MV-4-11 (cell line): ENCODE data around the gene ABI3.

Source experiments
- DNase-seq: peaks from one replicate; lab custom pipeline; 2025; lab: John Stamatoyannopoulos, UW

ABI3 gene

DNA sequence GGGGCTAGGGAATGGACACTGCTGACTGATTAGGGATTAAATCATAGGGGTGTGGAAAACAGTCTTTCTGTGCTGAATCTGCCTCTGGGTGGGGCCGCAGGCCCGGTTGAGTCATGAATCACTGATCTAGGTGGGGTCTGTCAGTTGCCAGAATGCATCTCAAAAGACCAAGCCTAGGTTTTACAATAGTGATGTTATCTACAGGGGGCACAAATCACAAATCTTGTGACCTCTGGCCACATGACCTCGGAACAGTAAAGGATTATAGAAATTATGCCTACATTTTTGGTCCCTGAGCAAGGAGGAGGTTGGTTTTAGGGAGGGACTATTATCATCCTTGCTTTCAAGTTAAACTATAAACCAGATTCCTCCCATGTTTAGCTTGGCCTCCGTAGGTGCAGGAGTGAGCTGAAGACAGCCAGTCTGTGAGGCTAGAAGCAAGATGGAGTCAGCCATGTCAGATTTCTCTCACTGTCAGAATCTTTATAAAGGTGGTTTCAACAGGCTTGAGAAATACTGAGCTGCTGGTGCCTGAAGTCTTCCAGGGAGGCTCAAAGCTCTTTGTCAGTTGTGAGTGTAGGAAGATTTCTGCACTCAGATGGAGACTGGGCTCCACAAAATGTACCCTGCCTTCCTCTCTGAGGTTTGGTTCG, 13.0 kb upstream of the ABI3 start:
- DNase-seq, result no peak

DNA sequence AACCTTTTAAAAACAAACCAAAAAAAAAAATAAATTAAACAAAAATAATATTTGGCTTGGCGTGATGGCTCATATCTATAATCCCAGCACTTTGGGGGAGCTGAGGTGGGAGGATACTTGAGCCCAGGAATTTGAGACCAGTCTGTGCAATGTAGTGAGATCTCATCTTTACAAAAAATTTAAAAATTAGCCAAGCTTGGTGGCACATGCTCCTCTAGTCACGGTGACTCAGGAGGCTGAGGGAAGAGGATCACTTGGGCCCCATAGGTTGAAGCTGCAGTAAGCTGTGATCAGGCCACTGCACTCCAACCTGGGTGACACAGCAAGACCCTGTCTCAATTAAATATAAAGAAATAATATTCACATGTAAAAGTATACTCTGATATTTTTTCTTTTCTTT, 12.3 kb upstream of the ABI3 start:
- DNase-seq, result no peak

DNA sequence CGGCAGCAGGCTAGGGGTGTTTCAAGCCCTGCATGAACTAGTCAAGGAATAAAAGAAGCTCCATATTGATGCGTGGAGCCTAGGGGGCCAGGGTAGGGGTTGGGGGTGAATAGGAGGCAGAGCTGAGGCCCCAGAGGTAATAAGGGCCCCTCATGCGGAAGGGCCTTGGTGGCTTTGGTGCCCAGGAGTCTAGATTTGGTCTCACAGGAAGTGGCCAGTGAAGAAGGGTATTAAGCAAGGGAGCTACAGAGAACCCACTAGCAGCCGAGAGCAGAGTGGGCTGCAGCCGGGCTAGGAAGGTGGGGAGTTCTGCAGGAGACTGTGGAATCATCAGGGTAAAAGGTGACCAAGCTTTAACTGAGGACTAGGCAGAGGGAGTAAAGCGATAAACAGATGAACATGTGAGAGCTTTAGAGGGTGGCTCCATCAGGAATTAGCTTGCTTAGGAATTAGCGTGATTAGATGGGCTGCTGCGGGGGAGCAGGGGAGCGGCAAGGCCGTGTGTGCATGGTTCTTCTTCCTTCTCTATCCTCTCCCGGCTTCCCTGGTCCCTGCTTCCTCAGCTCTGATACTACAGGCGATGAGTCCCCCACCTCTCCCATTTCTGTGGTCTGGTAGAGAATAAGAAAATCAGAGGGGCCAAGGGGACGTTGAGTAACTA, 10.0 kb upstream of the ABI3 start:
- DNase-seq, result no peak

DNA sequence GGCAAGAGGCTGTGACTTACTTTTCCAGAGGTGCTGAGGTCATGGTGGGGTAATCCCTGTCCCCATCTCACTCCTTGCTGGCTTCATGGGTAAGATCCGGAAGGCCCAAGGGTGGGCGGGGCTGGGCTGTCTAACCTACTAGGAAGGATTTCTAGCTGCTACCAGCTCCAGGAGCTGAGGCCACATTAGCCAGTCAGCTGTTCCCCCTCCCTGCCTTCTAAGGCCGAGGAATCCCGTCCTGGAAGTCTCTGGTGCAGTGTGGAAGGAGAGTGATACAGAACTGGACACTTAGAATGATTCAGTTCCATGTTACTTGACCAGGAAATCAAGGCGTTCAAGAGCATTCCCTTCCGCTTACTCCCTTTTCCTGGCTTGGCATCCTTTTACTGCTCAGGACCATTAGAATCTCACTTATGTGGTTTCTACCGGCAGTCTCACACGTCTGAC, 9.0 kb upstream of the ABI3 start:
- no peak for DNase-seq

DNA sequence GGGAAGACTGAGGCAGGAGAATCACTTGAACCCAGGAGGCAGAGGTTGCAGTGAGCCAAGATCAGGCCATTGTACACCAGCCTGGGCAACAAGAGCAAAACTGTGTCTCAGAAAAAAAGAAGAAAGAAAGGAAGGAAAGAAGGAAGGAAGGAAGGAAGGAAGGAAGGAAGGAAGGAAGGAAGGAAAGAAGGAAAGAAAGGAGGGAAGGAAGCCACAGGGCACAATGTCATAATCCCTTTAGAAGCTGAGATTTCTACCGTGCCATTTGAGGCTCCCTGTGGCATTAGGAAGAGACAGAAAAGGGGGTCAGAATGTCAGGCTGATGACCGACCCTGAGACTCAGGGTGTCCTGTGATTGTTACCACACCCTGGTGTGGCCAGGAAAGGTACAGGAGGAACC, 6.7 kb upstream of the ABI3 start:
- no peak for DNase-seq

DNA sequence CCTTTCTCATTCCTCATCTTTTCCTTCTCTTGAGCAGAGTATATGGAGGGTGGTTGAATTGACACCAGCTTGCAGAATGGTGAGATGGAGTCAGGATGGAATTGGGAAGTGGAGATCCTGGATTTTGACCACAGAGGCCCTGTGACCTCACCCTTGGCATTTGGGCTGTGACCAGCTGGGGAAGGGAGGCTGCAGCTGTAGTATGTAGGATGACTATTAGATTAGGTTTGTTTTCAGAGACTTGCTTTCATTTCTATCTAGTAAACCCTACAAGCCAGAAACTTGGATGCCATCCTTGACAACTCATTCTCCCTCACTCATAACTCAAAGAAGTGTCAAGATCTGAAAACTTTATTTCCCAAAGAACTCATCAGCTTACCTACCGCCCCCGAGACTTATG, 6.0 kb upstream of the ABI3 start:
- DNase-seq, result no peak

DNA sequence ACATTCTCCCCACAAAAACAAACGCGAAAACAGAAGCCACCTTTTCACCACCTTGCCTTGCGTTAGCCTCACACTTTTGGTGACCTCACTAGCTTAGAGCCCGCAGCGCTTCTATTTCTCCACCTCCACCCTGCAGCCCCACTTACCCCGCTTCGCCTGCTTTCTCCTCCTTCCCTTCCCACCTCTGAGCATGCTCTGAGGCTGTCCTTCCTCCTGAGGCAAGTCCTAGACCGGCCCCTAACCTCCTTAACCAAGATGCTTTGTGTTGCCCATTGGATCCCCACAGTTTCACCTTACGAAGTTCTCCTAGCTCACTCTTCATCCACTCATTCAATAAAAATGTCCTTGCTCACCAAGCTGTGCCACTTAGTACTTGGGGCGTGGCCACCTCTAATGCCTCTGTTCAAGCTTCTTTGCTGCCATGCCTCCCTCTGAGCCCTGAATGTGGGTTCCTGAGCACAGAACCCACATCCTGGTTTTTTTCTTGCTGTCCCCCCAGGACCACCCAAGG, 1.4 kb upstream of the ABI3 start:
- DNase-seq, result no peak

DNA sequence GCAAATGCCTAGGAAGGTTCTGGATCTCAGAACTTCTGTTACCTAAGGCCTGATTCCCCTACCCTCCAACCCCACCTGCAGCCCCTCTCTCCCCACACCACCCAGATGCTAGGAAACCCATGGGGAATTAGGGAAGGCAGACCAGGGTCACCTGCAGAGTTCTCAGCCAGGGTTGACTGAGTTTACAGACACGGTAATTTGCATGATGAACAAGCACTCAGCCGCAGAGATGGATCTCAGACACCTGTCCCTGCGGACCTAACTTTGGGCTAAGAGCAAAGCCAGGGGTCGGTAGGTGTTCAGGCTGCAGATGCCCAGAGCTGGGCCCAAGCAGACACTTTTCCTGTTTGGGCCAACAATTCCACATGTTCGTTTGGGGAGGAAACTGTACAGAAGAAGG, 2.9 kb downstream of the ABI3 start:
- DNase-seq, result no peak

DNA sequence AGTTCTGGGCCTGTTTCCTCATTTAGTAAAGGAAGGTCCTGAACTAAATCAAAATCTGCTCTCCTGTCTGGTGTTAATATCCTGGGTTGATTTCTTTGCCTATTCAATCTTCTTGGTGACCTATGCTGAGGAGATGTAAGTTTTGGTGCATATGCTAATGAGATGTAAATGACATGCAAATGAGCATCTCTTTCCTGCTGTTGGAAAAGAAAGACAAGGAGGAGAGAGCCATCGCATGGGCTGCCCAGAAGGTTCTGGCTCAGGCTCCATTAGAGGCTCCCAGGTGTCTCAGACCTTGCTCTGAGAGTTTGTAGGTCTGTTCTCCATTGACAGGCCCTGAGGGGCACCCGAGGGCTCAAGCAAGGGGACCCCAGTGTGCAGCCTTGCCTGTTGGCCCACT, 3.3 kb downstream of the ABI3 start:
- DNase-seq, result no peak

DNA sequence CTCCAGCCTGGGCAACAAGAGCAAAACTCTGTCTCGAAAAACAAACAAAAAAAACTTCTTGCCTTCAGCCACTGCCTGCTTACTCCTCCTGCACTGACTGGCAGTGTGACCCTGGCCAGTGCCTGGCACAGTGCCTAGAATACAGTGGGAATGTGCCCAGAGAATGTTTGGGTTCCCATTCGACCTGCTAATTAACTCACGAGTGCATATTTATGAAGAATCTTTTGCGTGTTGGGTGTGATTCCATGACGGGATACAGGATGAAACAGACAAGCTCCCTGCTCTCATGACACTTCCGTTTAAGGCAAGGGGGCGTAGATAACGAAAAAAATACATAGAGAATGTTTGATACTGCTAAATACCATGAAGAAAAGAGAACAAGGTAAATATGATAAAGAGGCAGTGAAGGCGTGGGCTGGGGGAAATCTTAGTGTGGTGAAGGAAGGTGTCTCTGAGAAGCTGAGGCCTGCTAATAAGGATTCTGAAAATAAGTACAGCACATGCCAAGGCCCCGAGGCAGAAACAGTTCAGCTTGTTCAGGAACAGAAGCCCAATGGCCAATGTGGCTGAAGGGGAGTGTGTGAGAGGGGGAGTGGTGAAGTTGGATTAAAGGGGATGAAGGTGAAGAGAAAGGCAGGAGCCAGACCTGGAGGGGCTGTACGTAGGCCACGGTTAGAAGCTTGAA, 4.3 kb downstream of the ABI3 start:
- no peak for DNase-seq

DNA sequence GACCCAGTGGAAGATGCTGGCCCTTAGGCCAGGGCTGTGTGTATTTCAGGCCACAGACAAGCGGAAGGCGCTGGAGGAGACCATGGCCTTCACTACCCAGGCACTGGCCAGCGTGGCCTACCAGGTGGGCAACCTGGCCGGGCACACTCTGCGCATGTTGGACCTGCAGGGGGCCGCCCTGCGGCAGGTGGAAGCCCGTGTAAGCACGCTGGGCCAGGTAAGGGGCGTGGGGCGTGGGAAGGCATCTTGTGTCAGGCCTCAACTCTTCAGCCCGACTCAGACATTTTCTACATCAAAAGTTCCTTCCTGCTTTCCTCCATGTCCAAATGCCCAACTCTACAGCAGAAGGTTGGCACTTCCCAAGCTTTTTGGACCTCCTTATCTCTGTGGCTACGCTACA, 6.0 kb downstream of the ABI3 start:
- no peak for DNase-seq

DNA sequence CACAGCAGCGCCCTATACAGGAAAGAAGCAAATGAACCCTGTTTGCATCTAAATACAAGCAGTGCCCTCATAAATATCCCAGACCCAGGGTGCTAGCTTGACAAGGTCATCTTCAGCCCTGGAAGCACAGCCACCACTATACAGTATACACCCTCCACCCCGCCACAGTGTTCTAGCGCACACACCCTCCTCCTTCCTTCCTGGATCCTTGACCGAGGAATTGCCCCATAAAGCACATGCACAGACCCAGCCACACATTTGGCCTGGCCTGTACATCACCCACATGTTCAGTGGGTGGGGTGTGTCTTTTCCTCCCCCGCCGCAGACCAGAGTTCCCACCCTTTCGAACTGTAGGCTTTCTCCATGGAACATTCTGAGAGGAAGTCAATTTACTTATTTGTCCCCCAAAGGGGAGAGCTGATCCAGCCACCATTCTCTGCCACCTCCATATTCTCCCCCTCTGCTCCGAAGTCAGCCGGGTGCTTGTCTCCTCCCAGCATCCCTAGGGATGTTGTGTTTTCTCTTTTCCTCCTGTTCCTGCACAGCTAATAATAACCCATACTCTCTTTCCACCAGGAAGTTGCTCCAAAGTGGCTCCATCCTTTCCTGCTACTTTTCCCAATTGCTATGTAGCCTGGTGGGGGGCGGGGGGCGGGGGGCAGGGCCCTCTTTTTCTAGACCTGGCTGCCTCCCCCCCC, 6.6 kb downstream of the ABI3 start:
- peak; percentile 82 for DNase-seq

DNA sequence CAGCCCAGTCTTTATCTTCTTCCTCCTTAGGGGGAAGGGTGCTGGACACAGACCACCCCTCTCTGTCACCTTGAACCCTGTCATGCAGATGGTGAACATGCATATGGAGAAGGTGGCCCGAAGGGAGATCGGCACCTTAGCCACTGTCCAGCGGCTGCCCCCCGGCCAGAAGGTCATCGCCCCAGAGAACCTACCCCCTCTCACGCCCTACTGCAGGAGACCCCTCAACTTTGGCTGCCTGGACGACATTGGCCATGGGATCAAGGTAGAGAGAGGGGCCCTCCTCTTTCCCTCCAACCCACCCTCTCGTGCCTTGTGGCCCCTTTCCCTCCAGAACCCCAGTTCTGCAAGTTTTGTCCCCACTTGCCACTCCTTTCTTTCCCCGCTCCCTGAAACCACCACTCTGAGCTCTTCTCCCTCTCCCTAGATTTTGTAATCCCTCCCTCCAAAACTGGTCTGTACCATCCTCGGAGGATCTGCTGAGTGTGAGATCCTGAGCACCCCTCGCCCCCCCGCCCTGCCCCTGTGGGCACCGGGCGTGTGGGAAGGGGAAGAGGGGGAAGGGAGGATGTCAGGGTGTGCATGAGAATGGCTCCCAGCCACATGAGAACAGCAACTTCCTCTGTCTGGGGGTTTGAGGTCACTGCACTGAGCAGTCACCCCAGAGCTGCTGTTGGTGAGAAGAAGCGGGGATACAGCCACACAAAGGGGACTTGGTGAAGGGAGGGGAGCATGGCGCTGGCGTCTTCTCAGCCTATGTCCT, 7.3 kb downstream of the ABI3 start:
- DNase-seq, result peak; percentile 92

DNA sequence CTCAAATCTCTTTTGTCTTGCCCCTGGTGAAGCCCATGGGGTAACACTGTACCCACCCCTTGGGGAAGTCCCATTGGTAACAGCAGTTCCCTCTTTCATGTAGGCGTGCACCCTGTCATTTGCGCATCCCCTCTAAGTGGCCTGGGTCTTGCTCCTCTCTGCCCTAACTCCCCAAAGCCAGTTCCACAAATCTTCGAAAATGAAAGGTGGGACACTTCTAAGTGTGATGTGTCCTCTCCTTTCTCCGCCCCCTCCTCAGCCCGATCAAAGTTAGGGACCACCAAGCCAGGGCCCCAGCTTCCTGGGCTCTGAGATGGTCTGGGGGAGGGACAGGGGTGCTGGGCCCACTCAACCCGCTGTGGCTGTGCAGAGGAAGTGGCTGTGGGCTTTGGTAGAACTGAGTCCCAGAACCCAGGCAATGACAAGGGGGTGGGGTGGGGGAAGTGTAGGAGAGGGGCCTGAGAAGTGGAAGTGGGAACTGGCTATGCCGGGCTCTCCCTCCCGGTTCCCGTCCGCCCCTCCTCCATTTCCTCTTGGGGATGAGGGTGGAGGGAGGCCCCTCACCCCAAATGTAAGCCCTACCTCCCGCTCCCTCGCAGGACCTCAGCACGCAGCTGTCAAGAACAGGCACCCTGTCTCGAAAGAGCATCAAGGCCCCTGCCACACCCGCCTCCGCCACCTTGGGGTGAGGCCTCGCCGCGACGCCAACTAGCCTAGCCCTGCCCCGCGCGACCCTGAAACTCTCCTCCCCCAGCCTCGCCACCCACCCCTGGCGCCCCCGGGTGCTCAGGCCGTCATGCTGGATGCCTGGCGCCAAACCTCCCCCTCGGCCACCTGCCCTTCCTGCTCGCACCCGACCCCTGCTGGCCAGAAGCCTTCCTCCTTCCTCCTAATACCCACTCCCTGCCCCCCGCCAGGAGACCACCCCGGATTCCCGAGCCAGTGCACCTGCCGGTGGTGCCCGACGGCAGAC, 8.7 kb downstream of the ABI3 start:
- peak; percentile 63 for DNase-seq

DNA sequence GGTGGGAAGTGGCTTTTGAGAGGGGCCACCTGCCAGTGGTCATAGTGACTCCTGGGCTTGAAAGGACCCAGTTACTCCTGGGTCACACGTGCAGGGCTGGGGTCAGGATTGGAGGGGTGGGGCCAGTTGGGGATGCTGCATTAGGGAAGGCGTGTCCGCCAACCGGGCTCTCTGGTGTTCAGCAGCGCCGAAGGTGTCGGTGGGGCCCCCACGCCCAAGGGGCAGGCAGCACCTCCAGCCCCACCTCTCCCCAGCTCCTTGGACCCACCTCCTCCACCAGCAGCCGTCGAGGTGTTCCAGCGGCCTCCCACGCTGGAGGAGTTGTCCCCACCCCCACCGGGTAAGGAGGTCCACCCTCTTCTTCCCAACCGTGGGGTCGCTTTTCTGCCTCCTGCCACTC, 9.5 kb downstream of the ABI3 start:
- no peak for DNase-seq

DNA sequence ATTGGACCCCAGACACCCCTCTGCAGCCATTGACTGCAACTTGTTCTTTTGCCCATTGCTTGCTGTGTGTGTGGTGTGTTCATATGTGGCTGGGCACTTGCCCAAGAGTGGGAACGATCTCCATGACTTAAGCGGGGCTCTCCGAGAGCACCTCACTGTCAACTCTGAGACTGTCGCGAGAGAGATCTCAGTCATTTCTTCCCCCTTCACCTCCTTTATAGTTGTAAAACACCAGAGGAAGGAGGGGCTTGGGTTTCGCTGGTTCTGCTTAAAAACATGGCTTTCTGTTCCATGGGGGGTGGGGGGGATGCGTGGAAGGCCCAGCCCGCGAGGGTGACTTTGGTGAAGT, 12.6 kb downstream of the ABI3 start:
- no peak for DNase-seq

DNA sequence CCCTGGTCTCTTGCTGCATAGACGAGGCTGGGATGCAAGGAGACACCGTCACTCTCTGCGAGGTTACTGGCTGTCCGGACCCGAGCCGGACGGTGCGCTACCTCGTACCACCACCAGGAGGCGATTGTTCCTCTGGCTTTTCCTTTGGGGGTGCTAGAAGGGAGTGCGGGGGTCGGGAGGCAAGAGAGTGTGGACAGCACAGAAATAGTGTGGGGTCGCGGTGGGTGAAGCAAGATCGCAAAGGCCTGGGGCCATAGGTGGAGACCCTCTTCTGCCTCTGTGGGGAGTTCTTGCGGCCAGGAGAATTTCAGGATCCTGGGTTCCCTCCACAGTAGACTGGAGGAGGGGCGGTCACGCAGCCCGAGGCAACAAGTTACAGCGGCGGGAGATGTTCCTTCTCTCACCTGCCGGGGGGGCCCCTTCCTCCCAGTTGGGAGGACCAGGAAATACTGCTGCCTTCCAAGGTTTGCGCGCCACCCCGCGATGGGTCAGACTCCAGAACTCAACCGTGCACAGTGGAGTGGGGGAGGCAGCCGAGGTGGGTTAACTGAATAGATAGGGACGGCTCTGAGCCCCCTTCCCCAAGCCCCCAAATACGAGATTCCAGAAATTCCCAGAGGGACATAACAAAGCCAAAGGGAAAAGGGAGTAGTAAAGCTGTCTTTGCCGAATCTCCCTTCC, 13.2 kb downstream of the ABI3 start:
- DNase-seq, result peak; percentile 25

DNA sequence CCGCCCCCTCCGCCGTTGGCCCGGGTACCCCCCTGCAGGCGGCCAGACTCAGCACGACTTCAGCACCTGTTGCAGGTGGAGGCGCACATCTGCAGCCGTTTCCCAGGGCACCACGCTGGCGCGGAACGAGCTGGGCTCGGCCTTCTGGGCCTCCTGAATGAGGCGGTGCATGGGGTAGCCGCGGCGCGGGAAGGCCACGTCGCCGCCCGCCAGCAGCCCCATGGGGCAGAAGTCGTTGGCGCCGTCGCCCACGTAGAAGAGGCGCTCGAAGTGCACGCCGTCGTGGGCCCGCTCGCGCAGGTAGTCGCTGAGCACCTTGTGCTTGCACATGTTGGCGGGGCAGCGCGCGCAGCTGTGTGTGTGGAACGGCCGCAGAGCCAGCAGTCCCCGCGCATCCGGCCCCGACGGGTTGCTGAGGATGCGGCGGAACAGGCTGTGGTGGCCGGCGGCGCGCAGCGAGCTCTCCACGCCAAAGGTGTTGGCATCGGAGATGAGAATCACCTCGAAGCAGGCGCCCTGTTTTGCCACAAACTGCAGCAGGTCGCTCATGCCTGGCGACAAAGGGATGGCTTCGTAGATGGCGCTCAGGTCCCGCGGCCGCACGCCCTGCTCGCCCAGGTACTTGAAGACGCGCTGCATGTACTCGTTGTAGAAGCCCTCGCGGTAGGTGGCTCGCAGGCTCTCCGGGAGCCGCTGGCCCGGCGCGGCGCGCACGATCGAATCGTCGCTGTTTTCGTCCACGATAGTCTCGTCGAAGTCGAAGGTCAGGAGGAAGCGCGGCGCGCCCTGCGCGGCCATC, 13.9 kb downstream of the ABI3 start:
- no peak for DNase-seq

DNA sequence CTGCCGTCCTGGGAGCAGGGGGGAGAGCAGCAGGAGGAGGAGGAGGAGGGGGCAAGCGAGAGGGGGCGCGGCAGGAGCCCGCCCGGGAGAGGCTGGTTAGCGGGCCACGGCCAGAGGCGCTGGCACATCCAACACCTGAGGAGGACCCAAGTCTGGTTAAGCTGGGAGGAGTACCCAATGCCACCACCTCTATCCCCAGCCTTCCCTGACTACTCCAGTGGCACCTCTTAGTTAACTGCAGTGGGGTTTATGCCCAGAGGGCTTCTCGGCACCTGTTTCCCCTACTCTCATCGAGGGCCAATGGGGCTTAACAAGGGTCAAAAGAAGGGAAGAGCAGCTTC, 14.5 kb downstream of the ABI3 start:
- no peak for DNase-seq
